GM12891 (cell line): Measurements from ENCODE around the gene DSTYK.

Experiments used
- POLR2A ChIP-seq: IDR thresholded peaks from 2 replicates; pipeline ENCODE4 v1.6.1; 2011; ENCODE audit warnings: low read depth, low read length, control low read depth
- POLR2AphosphoS5 ChIP-seq: IDR thresholded peaks from 2 replicates; pipeline ENCODE4 v1.6.1; 2011; ENCODE audit warnings: low read depth, low read length, control low read depth
- POU2F2 ChIP-seq: IDR thresholded peaks from 2 replicates; pipeline ENCODE4 v1.6.1; 2011; ENCODE audit warnings: low read depth, mild to moderate bottlenecking, control low read depth, low read length, moderate library complexity

DNA sequence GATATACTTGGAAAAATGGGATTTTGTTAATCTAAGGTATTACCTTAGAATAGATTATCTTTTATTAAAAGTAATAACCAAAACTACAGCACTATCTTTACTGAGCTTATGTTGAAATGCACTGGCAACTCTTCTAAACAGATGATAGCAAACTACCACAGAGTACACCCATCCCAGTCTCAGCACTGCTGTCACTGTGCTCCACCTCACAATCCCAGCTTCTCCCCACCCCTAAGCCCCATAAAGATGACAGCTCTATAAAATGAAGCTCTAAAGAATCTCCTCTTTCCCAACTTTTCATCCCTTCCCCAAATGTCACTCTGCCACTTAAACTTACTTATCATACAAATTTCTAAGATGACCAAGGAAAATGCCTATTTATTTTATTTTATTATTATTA is 6.4 kb downstream of the DSTYK start:
- TF ChIP-seq POLR2A, result no peak
- no peak for TF ChIP-seq POLR2AphosphoS5
- TF ChIP-seq POU2F2, result no peak
